CD4-positive, alpha-beta T cell treated with Interleukin-17A for 1 hour (primary cell): ENCODE measurements around the gene ZNF548.

Experiments
- DNase-seq: peaks from one replicate; pipeline ENCODE4 v3.0.0-alpha.2; 2020

The ZNF548 gene

GRCh38 chr19:57403737-57404563 is 14.3 kb downstream of the ZNF548 start:
- no peak for DNase-seq

GRCh38 chr19:57406516-57407123 is 17.0 kb downstream of the ZNF548 start:
- peak; percentile 81 for DNase-seq

- DNase-seq, result peak; percentile 94
Observed at GRCh38 chr19:57410877-57411671, 21.4 kb downstream of the ZNF548 start, which contains the start of gene ZNF17. Gene ZNF17 (plus strand): TSS chr19:57411161. CDS start chr19:57413616, 2,455 bp downstream.

GRCh38 chr19:57419439-57419838 is 29.8 kb downstream of the ZNF548 start:
- DNase-seq, result no peak

GRCh38 chr19:57421037-57421436 is 31.4 kb downstream of the ZNF548 start:
- no peak for DNase-seq

- no peak for DNase-seq
Observed at GRCh38 chr19:57434386-57435061, 44.9 kb downstream of the ZNF548 start.

GRCh38 chr19:57435062-57435978 is 45.7 kb downstream of the ZNF548 start, which contains the start of gene ZNF749:
Gene ZNF749 (plus strand): TSS chr19:57435325. CDS start chr19:57435579, 254 bp downstream.
- peak; percentile 99 for DNase-seq

GRCh38 chr19:57436417-57436816 is 46.8 kb downstream of the ZNF548 start:
- DNase-seq, result no peak

GRCh38 chr19:57437931-57438330 is 48.3 kb downstream of the ZNF548 start:
- no peak for DNase-seq

- no peak for DNase-seq
Observed at GRCh38 chr19:57438925-57439324, 49.3 kb downstream of the ZNF548 start.

GRCh38 chr19:57441979-57442752 is 52.5 kb downstream of the ZNF548 start:
- no peak for DNase-seq

GRCh38 chr19:57443121-57443696 is 53.6 kb downstream of the ZNF548 start:
- no peak for DNase-seq

- DNase-seq, result no peak
Observed at GRCh38 chr19:57452307-57452706, 62.7 kb downstream of the ZNF548 start.
